KOPT-K1 (cell line): ENCODE results near the gene PDXDC1.
"Not testable (repeated sequence)": the region's sequence is repeated elsewhere in the genome, so short reads cannot be mapped to it uniquely, and the experiment has no call there.

Experiments
- H3K27ac ChIP-seq: fragments of 200-600 bp; sonication (generic); 2 replicates; pipeline ENCODE4 v1.5.1; 2016; ENCODE audit warnings: antibody characterized with exemption, mild to moderate bottlenecking, low read depth, low read length; ENCODE audit not compliant: poor library complexity, severe bottlenecking
- H3K36me3 ChIP-seq: fragments of 200-600 bp; sonication (generic); 2 replicates; pipeline ENCODE4 v1.5.1; 2017; ENCODE audit warnings: antibody characterized with exemption, mild to moderate bottlenecking, low read length, moderate library complexity; ENCODE audit not compliant: insufficient read depth
- H3K9me3 ChIP-seq: fragments of 200-600 bp; sonication (generic); 2 replicates; pipeline ENCODE4 v1.5.1; 2017; ENCODE audit warnings: antibody characterized with exemption, low read length, mild to moderate bottlenecking; ENCODE audit not compliant: insufficient read depth, poor library complexity, severe bottlenecking

PDXDC1 gene

GRCh38 chr16:15135483-15136360 lies 160.9 kb downstream of the PDXDC1 start:
- not testable (repeated sequence) for H3K36me3 ChIP-seq, H3K27ac ChIP-seq, H3K9me3 ChIP-seq

- not testable (repeated sequence) for H3K36me3 ChIP-seq, H3K27ac ChIP-seq, H3K9me3 ChIP-seq
These were observed 162.7 kb downstream of the PDXDC1 start for GRCh38 chr16:15137514-15137913.

- not testable (repeated sequence) for H3K36me3 ChIP-seq, H3K9me3 ChIP-seq, H3K27ac ChIP-seq
These were observed 165.9 kb downstream of the PDXDC1 start for GRCh38 chr16:15140444-15141365.

- no peaks in the 10 kb centered on the region for H3K9me3 ChIP-seq
- H3K36me3 ChIP-seq = no peaks in the 10 kb centered on the region
- H3K27ac ChIP-seq = no peak overlapping the region
These were observed 166.8 kb downstream of the PDXDC1 start for GRCh38 chr16:15141586-15141985.

- H3K9me3 ChIP-seq, H3K27ac ChIP-seq, H3K36me3 ChIP-seq: not testable (repeated sequence)
These were observed 167.5 kb downstream of the PDXDC1 start for GRCh38 chr16:15142107-15142890.

GRCh38 chr16:15142891-15143600 lies 168.2 kb downstream of the PDXDC1 start:
- not testable (repeated sequence) for H3K36me3 ChIP-seq, H3K27ac ChIP-seq, H3K9me3 ChIP-seq

- H3K27ac ChIP-seq, H3K9me3 ChIP-seq, H3K36me3 ChIP-seq: not testable (repeated sequence)
These were observed 168.8 kb downstream of the PDXDC1 start for GRCh38 chr16:15143601-15144091.

GRCh38 chr16:15144092-15144631 lies 169.3 kb downstream of the PDXDC1 start:
- not testable (repeated sequence) for H3K27ac ChIP-seq, H3K36me3 ChIP-seq, H3K9me3 ChIP-seq

GRCh38 chr16:15144781-15145417 lies 170.1 kb downstream of the PDXDC1 start:
- H3K27ac ChIP-seq, H3K36me3 ChIP-seq, H3K9me3 ChIP-seq: not testable (repeated sequence)

- not testable (repeated sequence) for H3K9me3 ChIP-seq, H3K36me3 ChIP-seq, H3K27ac ChIP-seq
These were observed 170.8 kb downstream of the PDXDC1 start for GRCh38 chr16:15145418-15146263.

- H3K36me3 ChIP-seq, H3K9me3 ChIP-seq, H3K27ac ChIP-seq: not testable (repeated sequence)
These were observed 171.4 kb downstream of the PDXDC1 start for GRCh38 chr16:15146264-15146662.

GRCh38 chr16:15148831-15149230 lies 174.0 kb downstream of the PDXDC1 start:
- H3K36me3 ChIP-seq, H3K27ac ChIP-seq: not testable (repeated sequence)

GRCh38 chr16:15149260-15149659 lies 174.4 kb downstream of the PDXDC1 start:
- not testable (repeated sequence) for H3K27ac ChIP-seq, H3K9me3 ChIP-seq, H3K36me3 ChIP-seq

More at GRCh38 chr16:15148831-15149230, 174.0 kb downstream of the PDXDC1 start:
- not testable (repeated sequence) for H3K9me3 ChIP-seq
